Ishikawa (cell line): ENCODE measurements around the gene LRBA.

Experiments used
- CEBPB ChIP-seq: IDR thresholded peaks from 2 replicates; pipeline ENCODE4 v1.6.1; 2012
- CREB1 ChIP-seq: IDR thresholded peaks from 2 replicates; pipeline ENCODE4 v1.6.1; 2012; ENCODE audit warnings: low read depth
- EGR1 ChIP-seq: IDR thresholded peaks from 2 replicates; pipeline ENCODE4 v1.6.1; 2012
- EP300 ChIP-seq: IDR thresholded peaks from 2 replicates; pipeline ENCODE4 v1.6.1; 2012; ENCODE audit warnings: borderline replicate concordance
- FOXM1 ChIP-seq: IDR thresholded peaks from 2 replicates; pipeline ENCODE4 v1.6.1; 2012; ENCODE audit warnings: low read depth, borderline replicate concordance
- MAX ChIP-seq: IDR thresholded peaks from 2 replicates; pipeline ENCODE4 v1.6.1; 2012
- NFIC ChIP-seq: IDR thresholded peaks from 2 replicates; pipeline ENCODE4 v1.6.1; 2012
- RAD21 ChIP-seq: IDR thresholded peaks from 2 replicates; pipeline ENCODE4 v1.6.1; 2012; ENCODE audit warnings: low read depth
- REST ChIP-seq: IDR thresholded peaks from 2 replicates; pipeline ENCODE4 v1.6.1; 2012; ENCODE audit warnings: low read depth, mild to moderate bottlenecking
- TAF1 ChIP-seq: IDR thresholded peaks from 2 replicates; pipeline ENCODE4 v1.6.1; 2012; ENCODE audit warnings: low read depth, mild to moderate bottlenecking
- TCF12 ChIP-seq: IDR thresholded peaks from 2 replicates; pipeline ENCODE4 v1.6.1; 2012; ENCODE audit warnings: low read depth
- TEAD4 ChIP-seq: IDR thresholded peaks from 2 replicates; pipeline ENCODE4 v1.6.1; 2012
- USF1 ChIP-seq: IDR thresholded peaks from 2 replicates; pipeline ENCODE4 v1.6.1; 2012
- YY1 ChIP-seq: IDR thresholded peaks from 2 replicates; pipeline ENCODE4 v1.6.1; 2012; ENCODE audit warnings: low read depth
- ZBTB7A ChIP-seq: IDR thresholded peaks from 2 replicates; pipeline ENCODE4 v1.6.1; 2012; ENCODE audit warnings: low read depth

Gene LRBA

GRCh38 chr4:150931796-150932195 lies 83.3 kb downstream of the LRBA start:
- TF ChIP-seq USF1, result no peak

- TF ChIP-seq MAX (no peak), USF1 (no peak), NFIC (no peak), EP300 (no peak), YY1 (no peak), ZBTB7A (no peak), REST (no peak), FOXM1 (no peak)
Measured at GRCh38 chr4:150931005-150931404, 84.1 kb downstream of the LRBA start.

- TF ChIP-seq REST (no peak), FOXM1 (no peak), EP300 (no peak), CEBPB (no peak), MAX (no peak), ZBTB7A (no peak)
Measured at GRCh38 chr4:150923945-150924344, 91.1 kb downstream of the LRBA start.

- TF ChIP-seq RAD21, result no peak
- TF ChIP-seq EP300, result no peak
- TF ChIP-seq ZBTB7A, result no peak
- no peak for TF ChIP-seq NFIC
- TF ChIP-seq CREB1, result no peak
- no peak for TF ChIP-seq REST
Measured at GRCh38 chr4:150911326-150911725, 103.8 kb downstream of the LRBA start.

GRCh38 chr4:150909116-150909515 lies 106.0 kb downstream of the LRBA start:
- no peak for TF ChIP-seq EP300
- TF ChIP-seq TEAD4, result no peak
- TF ChIP-seq RAD21, result no peak
- TF ChIP-seq REST, result no peak
- no peak for TF ChIP-seq EGR1
- TF ChIP-seq MAX, result no peak
- no peak for TF ChIP-seq TAF1
- TF ChIP-seq TCF12, result no peak
- no peak for TF ChIP-seq YY1
- TF ChIP-seq USF1, result no peak
- TF ChIP-seq FOXM1, result no peak
